ENCODE measurements around the gene OSBPL8. TPM values are rescaled to one million over a fixed set of nuclear protein-coding genes. Genes with fewer than 3 reads are reported as not detected.

Gene OSBPL8
- polyA plus RNA-seq, 1 experiment: 31.2 TPM

DNA sequence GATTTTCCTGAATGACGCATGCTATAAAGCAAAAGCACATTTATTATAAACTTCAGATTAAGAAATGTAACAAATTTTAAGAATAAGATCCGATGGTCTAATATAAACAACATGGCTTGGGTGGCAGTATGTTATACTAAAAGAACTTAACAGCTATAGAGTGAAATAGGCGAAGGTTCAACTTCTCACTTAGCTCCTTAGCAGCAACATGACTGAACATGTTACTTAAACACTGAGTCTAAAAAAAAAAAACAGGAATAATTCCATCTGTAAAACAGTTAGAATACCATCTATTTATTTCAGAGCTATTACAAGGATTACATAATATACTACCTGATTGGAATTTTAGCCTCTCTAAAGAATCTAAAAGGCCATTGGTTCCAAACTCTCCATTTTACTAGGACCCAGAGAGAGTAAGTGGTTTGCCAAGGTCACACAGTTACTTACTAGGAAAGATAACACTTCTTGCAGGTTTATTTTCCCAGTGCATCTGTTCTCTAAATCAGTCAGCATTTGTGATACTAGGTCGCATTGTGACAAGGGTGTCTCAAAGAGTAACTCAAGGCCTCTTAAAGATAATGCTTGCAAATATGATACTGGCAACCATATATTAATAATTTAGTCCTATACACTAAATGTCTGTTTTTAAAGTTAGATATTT lies 14.8 kb downstream of the OSBPL8 start:
- Histone ChIP-seq H3K36me3 (ENCODE audit: control insufficient read depth, insufficient read depth, low read length) (no peaks in the 10 kb centered on the region), H3K4me3 (ENCODE audit: low read depth, low read length) (no peak overlapping the region), H3K27me3 (ENCODE audit: control insufficient read depth, insufficient read depth, low read length) (no peaks in the 10 kb centered on the region)
- POLR2A ChIA-PET: interaction anchor here (0.6 kb wide), 1 partner anchor 219 kb away, joined by 3 read pairs; no protein-coding TSS in a partner anchor
- DNase-seq (ENCODE audit: low read depth): no peak
- CTCF ChIA-PET: interaction anchor here (1.0 kb wide), 1 partner anchor 9 kb away, joined by 3 read pairs; no protein-coding TSS in a partner anchor
- TF ChIP-seq, protein P1, sequence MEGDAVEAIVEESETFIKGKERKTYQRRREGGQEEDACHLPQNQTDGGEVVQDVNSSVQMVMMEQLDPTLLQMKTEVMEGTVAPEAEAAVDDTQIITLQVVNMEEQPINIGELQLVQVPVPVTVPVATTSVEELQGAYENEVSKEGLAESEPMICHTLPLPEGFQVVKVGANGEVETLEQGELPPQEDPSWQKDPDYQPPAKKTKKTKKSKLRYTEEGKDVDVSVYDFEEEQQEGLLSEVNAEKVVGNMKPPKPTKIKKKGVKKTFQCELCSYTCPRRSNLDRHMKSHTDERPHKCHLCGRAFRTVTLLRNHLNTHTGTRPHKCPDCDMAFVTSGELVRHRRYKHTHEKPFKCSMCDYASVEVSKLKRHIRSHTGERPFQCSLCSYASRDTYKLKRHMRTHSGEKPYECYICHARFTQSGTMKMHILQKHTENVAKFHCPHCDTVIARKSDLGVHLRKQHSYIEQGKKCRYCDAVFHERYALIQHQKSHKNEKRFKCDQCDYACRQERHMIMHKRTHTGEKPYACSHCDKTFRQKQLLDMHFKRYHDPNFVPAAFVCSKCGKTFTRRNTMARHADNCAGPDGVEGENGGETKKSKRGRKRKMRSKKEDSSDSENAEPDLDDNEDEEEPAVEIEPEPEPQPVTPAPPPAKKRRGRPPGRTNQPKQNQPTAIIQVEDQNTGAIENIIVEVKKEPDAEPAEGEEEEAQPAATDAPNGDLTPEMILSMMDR (IDR thresholded peaks at IDR 0.05; ENCODE audit: insufficient read depth, low read depth, low read length): no peak

DNA sequence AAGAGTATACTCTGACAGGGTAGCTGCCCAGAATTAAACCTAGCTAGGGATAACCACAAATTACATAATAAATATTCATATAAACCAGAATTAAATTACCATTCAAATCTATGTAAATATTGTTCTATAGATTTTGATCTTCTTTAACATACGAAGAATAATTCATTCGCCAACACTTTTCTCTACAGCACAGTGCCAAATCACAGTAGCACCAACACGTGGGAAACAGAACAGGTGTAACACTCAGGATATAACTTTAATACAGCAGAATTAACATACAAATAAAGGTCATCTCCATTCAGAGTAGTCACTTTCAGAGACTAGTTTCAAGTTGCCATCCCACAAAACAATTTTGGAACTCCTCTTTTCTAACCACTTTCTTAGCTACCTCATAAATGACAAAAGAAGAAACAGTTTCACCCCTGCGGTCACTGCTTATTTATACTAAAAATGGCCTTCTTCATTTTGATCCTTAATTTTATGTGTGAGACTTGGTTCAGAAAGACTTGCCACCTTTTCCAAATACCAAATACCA lies 15.7 kb downstream of the OSBPL8 start:
- Histone ChIP-seq H3K27me3 (ENCODE audit: control insufficient read depth, insufficient read depth, low read length) (no peaks in the 10 kb centered on the region), H3K36me3 (ENCODE audit: control insufficient read depth, insufficient read depth, low read length) (no peaks in the 10 kb centered on the region), H3K4me3 (ENCODE audit: low read depth, low read length) (no peak overlapping the region)
- no peak for DNase-seq (ENCODE audit: low read depth)
- TF ChIP-seq, protein P1 (IDR thresholded peaks at IDR 0.05; ENCODE audit: insufficient read depth, low read depth, low read length): no peak
- CTCF ChIA-PET: no interaction called here
- POLR2A ChIA-PET: no interaction called here

DNA sequence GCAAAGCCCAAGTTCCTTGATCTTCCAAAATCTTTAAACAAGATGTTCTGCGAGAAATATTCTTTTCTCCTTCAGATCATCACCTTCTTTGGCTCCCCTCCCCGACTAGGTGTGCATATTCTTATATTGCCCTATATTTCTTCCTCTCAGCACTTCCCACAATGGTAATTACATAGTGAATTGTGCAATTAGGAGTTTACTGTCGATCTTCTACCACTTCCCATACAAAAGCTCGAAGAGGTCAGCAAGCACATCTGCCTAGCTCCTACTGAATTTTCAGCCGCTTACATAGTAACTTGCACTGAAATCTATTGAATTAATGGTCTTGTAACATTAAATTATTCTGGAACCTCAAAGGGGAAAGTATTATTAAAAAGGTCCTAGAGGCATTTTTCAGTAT lies 16.7 kb downstream of the OSBPL8 start:
- CTCF ChIA-PET: no interaction called here
- Histone ChIP-seq H3K4me3 (ENCODE audit: low read depth, low read length) (no peak overlapping the region), H3K36me3 (ENCODE audit: control insufficient read depth, insufficient read depth, low read length) (no peaks in the 10 kb centered on the region), H3K27me3 (ENCODE audit: control insufficient read depth, insufficient read depth, low read length) (no peaks in the 10 kb centered on the region)
- TF ChIP-seq, protein P1 (IDR thresholded peaks at IDR 0.05; ENCODE audit: insufficient read depth, low read depth, low read length): no peak
- POLR2A ChIA-PET: interaction anchor here (0.5 to 0.7 kb wide), 2 partner anchors 486 to 1020 kb away, joined by 3 to 10 read pairs; no protein-coding TSS in a partner anchor
- no peak for DNase-seq (ENCODE audit: low read depth)

DNA sequence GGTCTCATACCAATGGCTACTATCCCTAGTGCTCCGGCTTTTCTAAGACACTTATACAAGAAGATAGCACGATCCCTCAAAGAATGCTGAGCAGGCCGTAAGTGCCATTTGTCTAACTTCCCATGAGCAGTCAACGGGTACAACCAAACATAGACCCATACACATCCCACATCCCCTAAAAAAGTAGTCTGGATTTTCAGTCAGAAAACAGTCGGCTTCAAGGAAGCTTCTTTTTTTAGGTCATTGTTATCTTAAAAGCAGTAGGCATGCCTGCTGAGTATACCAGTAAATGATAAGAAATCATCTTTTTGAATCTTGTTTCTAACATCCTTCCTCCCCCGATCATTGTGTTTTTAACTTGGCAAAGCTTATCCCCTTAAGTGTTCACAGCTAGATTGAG lies 19.8 kb downstream of the OSBPL8 start:
- H3K27me3 ChIP-seq (ENCODE audit: control insufficient read depth, insufficient read depth, low read length): no peaks in the 10 kb centered on the region
- no peak overlapping the region for H3K4me3 ChIP-seq (ENCODE audit: low read depth, low read length)
- no peak for DNase-seq (ENCODE audit: low read depth)
- TF ChIP-seq, protein P1 (IDR thresholded peaks at IDR 0.05; ENCODE audit: insufficient read depth, low read depth, low read length): no peak
- CTCF ChIA-PET: interaction anchor here (0.7 to 1.2 kb wide), 2 partner anchors 10 to 286 kb away, joined by 3 to 5 read pairs; no protein-coding TSS in a partner anchor
- POLR2A ChIA-PET: interaction anchor here (0.5 kb wide), 1 partner anchor 11 kb away, joined by 6 read pairs; no protein-coding TSS in a partner anchor
- no peaks in the 10 kb centered on the region for H3K36me3 ChIP-seq (ENCODE audit: control insufficient read depth, insufficient read depth, low read length)

DNA sequence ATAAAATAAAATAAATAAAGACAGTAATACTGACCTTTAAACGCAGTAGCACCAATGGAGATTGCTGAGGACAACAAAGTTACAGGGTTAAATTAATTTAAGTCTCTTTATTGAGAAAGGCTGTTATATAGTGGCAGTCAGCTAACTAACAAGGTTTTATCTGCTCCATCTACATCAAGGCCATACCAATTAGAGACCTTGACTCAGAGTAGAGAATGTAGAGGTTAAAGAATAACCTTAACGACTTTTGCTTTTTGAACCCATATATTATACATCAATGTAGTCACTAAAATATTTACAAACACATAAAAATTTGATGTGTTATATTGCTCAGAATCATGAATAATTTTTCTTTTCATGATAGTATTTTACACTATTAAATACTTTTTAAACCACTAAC lies 21.6 kb downstream of the OSBPL8 start:
- POLR2A ChIA-PET: no interaction called here
- TF ChIP-seq, protein P1 (IDR thresholded peaks at IDR 0.05; ENCODE audit: insufficient read depth, low read depth, low read length): no peak
- no peaks in the 10 kb centered on the region for H3K36me3 ChIP-seq (ENCODE audit: control insufficient read depth, insufficient read depth, low read length)

More for the DNA sequence above, 21.6 kb downstream of the OSBPL8 start:
- Histone ChIP-seq H3K27me3 (ENCODE audit: control insufficient read depth, insufficient read depth, low read length) (no peaks in the 10 kb centered on the region), H3K4me3 (ENCODE audit: low read depth, low read length) (no peak overlapping the region)
- CTCF ChIA-PET: no interaction called here
- DNase-seq (ENCODE audit: low read depth): no peak
